Neural cell (in vitro differentiated cells): Measurements from ENCODE around the gene EXOC2. TPM values are rescaled to one million over a fixed set of nuclear protein-coding genes. Genes with fewer than 3 reads are reported as not detected.

ENCODE experiments used
- H2AFZ ChIP-seq: fragments of 200-600, 300-800 bp; sonication (generic), shearing (Covaris generic); 2 replicates; pipeline ENCODE4 v1.6.0; 2014; ENCODE audit warnings: low read depth, mild to moderate bottlenecking, antibody characterized with exemption, low read length, moderate library complexity
- H3F3A ChIP-seq: fragments of 200-600 bp; shearing (Covaris generic); 2 replicates; pipeline ENCODE4 v1.6.1; 2016; ENCODE audit warnings: mild to moderate bottlenecking, moderate library complexity, mixed read lengths, antibody characterized with exemption, low read length; ENCODE audit not compliant: insufficient read depth, poor library complexity, severe bottlenecking
- H3K27ac ChIP-seq: fragments of 200-600, 300-800 bp; sonication (generic), shearing (Covaris generic); 2 replicates; pipeline ENCODE4 v1.5.1; 2014; ENCODE audit warnings: mild to moderate bottlenecking, low read length, moderate library complexity
- H3K27me3 ChIP-seq: fragments of 300-800, 200-600 bp; sonication (generic), shearing (Covaris generic); 2 replicates; pipeline ENCODE4 v1.6.0; 2014; ENCODE audit warnings: mild to moderate bottlenecking, low read depth, low read length, moderate library complexity; ENCODE audit not compliant: insufficient read depth
- H3K36me3 ChIP-seq: fragments of 300-800, 200-600 bp; sonication (generic), shearing (Covaris generic); 2 replicates; pipeline ENCODE4 v1.5.1; 2014; ENCODE audit warnings: mild to moderate bottlenecking, antibody characterized with exemption, low read length, moderate library complexity; ENCODE audit not compliant: insufficient read depth
- H3K4me2 ChIP-seq: fragments of 300-800, 200-600 bp; sonication (generic), shearing (Covaris generic); 2 replicates; pipeline ENCODE4 v1.6.0; 2014; ENCODE audit warnings: mild to moderate bottlenecking, low read length
- H3K4me3 ChIP-seq: fragments of 300-800, 200-600 bp; sonication (generic), shearing (Covaris generic); 2 replicates; pipeline ENCODE4 v1.5.1; 2014; ENCODE audit warnings: mild to moderate bottlenecking, low read length, moderate library complexity
- H3K79me2 ChIP-seq: fragments of 200-600 bp; shearing (Covaris generic); replicated peaks from 2 replicates; pipeline ENCODE4 v1.6.0; 2014; ENCODE audit warnings: mild to moderate bottlenecking, low read length, moderate library complexity; ENCODE audit not compliant: insufficient read depth
- H3K9ac ChIP-seq: fragments of 300-800, 200-600 bp; sonication (generic), shearing (Covaris generic); 2 replicates; pipeline ENCODE4 v1.6.1; 2016; ENCODE audit warnings: mild to moderate bottlenecking, low read length, mixed read lengths
- H3K9me2 ChIP-seq: fragments of 200-600 bp; shearing (Covaris generic); 2 replicates; pipeline ENCODE4 v1.6.1; 2016; ENCODE audit warnings: mild to moderate bottlenecking, low read length, mixed read lengths; ENCODE audit not compliant: insufficient read depth
- H3K9me3 ChIP-seq: fragments of 200-600, 300-800 bp; sonication (generic), shearing (Covaris generic); 2 replicates; pipeline ENCODE4 v1.6.1; 2016; ENCODE audit warnings: mild to moderate bottlenecking, mixed run types, low read length, moderate library complexity, mixed read lengths
- H4K20me1 ChIP-seq: fragments of 200-600 bp; shearing (Covaris generic); 2 replicates; pipeline ENCODE4 v1.6.1; 2016; ENCODE audit warnings: mild to moderate bottlenecking, mixed run types; ENCODE audit not compliant: insufficient read depth
- EP300 ChIP-seq: fragments of 450-650 bp; conservative IDR thresholded peaks from 2 replicates; pipeline ENCODE4 v1.6.1; 2014; ENCODE audit warnings: antibody characterized with exemption, mild to moderate bottlenecking, moderate library complexity; ENCODE audit not compliant: poor library complexity, severe bottlenecking
- EZH2 ChIP-seq: fragments of 200-600, 300-800 bp; shearing (Covaris generic), sonication (generic); IDR thresholded peaks from 2 replicates; pipeline ENCODE4 v1.6.1; 2014; ENCODE audit warnings: antibody characterized with exemption, low read length, borderline replicate concordance, mild to moderate bottlenecking; ENCODE audit not compliant: insufficient read depth, poor library complexity, severe bottlenecking
- MXI1 ChIP-seq: fragments of 450-650 bp; conservative IDR thresholded peaks from 2 replicates; pipeline ENCODE4 v1.6.1; 2014; ENCODE audit warnings: antibody characterized with exemption, mild to moderate bottlenecking; ENCODE audit not compliant: poor library complexity, severe bottlenecking
- POLR2AphosphoS5 ChIP-seq: IDR thresholded peaks from 2 replicates; pipeline ENCODE4 v1.6.1; 2012
- RAD21 ChIP-seq: fragments of 450-650 bp; conservative IDR thresholded peaks from 2 replicates; pipeline ENCODE4 v1.6.1; 2014; ENCODE audit warnings: antibody characterized with exemption, mild to moderate bottlenecking, moderate library complexity
- SMC3 ChIP-seq: fragments of 450-650 bp; conservative IDR thresholded peaks from 2 replicates; pipeline ENCODE4 v1.6.1; 2014; ENCODE audit warnings: antibody characterized with exemption, mild to moderate bottlenecking, moderate library complexity; ENCODE audit not compliant: poor library complexity
- TAF1 ChIP-seq: IDR thresholded peaks from 2 replicates; pipeline ENCODE4 v1.6.1; 2012; ENCODE audit warnings: low read depth
- polyA plus RNA-seq: library from polyadenylated mRNA; depleted of rRNA; stranded (reverse); fragments of >200 nt; gene quantifications from 2 replicates; pipeline ENCODE4 v1.2.3, GENCODE V29; 2014
- TF ChIP-seq, protein P1 (sequence below): fragments of 450-650 bp; IDR thresholded peaks from 2 replicates; pipeline ENCODE4 v1.5.1; 2014; ENCODE audit warnings: antibody characterized with exemption, mild to moderate bottlenecking, moderate library complexity; ENCODE audit not compliant: poor library complexity, severe bottlenecking
- TF ChIP-seq, protein P2 (sequence below): IDR thresholded peaks from 2 replicates; pipeline ENCODE4 v1.6.1; 2012; ENCODE audit warnings: borderline replicate concordance

The EXOC2 gene
- polyA plus RNA-seq, 1 donor from 2014 or later: 38.6 TPM

DNA sequence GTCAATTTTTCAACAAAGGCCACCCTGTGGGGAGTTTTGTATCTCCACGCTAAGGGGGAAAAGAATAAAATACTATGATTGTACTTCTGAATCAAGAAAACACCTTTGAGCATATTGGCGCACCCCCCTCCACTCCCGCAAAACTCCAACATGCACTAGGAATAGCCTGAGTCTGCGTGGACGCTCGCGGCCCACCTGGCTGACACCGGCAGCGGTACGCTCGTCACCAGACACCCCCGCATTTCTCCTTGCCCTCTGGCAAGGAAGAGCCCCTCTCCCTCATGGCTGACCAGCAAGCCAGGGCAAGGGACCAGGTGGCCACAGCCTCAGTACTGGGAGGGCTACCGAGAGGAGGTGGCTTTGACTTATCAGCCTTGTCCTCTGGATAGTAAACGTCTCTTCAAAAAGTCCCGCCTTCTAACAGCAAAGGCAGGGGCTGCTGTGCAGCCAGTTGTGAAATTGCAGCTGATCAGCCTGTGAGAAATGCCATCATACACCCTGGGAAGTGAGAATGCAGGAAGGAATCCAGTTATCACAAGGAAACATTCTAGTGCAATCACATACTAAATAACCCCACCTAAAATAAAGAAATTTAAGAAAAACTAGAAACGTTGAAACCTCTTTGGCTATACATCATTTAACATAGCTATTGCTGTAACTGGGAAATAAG is 120.2 kb downstream of the EXOC2 start:
- Histone ChIP-seq H3F3A (no peaks in the 10 kb centered on the region), H2AFZ (no peak overlapping the region), H3K9me2 (no peaks in the 10 kb centered on the region), H3K79me2 (no peaks in the 10 kb centered on the region), H3K4me2 (no peak overlapping the region), H3K9me3 (peaks cover 5% of the 10 kb centered on the region), H3K9ac (no peak overlapping the region), H3K36me3 (peaks cover 14% of the 10 kb centered on the region), H4K20me1 (no peaks in the 10 kb centered on the region), H3K27me3 (no peaks in the 10 kb centered on the region), H3K27ac (no peak overlapping the region), H3K4me3 (no peak overlapping the region)
- TF ChIP-seq MXI1 (no peak), POLR2AphosphoS5 (no peak), TAF1 (no peak), RAD21 (no peak), SMC3 (no peak), EP300 (no peak), EZH2 (no peak)
- TF ChIP-seq, protein P1, sequence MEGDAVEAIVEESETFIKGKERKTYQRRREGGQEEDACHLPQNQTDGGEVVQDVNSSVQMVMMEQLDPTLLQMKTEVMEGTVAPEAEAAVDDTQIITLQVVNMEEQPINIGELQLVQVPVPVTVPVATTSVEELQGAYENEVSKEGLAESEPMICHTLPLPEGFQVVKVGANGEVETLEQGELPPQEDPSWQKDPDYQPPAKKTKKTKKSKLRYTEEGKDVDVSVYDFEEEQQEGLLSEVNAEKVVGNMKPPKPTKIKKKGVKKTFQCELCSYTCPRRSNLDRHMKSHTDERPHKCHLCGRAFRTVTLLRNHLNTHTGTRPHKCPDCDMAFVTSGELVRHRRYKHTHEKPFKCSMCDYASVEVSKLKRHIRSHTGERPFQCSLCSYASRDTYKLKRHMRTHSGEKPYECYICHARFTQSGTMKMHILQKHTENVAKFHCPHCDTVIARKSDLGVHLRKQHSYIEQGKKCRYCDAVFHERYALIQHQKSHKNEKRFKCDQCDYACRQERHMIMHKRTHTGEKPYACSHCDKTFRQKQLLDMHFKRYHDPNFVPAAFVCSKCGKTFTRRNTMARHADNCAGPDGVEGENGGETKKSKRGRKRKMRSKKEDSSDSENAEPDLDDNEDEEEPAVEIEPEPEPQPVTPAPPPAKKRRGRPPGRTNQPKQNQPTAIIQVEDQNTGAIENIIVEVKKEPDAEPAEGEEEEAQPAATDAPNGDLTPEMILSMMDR: no peak
- TF ChIP-seq, protein P2, sequence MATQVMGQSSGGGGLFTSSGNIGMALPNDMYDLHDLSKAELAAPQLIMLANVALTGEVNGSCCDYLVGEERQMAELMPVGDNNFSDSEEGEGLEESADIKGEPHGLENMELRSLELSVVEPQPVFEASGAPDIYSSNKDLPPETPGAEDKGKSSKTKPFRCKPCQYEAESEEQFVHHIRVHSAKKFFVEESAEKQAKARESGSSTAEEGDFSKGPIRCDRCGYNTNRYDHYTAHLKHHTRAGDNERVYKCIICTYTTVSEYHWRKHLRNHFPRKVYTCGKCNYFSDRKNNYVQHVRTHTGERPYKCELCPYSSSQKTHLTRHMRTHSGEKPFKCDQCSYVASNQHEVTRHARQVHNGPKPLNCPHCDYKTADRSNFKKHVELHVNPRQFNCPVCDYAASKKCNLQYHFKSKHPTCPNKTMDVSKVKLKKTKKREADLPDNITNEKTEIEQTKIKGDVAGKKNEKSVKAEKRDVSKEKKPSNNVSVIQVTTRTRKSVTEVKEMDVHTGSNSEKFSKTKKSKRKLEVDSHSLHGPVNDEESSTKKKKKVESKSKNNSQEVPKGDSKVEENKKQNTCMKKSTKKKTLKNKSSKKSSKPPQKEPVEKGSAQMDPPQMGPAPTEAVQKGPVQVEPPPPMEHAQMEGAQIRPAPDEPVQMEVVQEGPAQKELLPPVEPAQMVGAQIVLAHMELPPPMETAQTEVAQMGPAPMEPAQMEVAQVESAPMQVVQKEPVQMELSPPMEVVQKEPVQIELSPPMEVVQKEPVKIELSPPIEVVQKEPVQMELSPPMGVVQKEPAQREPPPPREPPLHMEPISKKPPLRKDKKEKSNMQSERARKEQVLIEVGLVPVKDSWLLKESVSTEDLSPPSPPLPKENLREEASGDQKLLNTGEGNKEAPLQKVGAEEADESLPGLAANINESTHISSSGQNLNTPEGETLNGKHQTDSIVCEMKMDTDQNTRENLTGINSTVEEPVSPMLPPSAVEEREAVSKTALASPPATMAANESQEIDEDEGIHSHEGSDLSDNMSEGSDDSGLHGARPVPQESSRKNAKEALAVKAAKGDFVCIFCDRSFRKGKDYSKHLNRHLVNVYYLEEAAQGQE: no peak

DNA sequence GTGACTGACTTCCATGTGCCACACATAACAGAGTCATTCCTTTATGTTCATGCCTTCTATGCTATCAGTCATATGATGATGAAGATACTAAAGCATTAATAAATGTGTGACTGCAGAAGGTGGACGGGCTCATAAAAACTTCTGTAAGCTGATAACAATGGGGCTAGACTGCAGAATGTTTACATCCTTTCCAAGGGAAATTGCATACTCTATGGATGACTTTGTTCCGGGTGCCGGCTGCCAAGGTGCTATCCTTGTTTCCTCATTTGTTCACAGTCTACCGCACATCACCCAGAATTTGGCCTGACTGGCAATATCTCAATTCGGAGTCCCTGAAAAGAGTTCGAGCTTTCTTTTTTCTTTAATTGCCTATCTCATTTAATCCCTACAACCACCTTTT is 121.0 kb downstream of the EXOC2 start:
- H3K27me3 ChIP-seq: no peaks in the 10 kb centered on the region
- no peaks in the 10 kb centered on the region for H3K79me2 ChIP-seq
- H2AFZ ChIP-seq: no peak overlapping the region
- H3K36me3 ChIP-seq: peaks cover 14% of the 10 kb centered on the region
- peaks cover 5% of the 10 kb centered on the region for H3K9me3 ChIP-seq
- no peak for TF ChIP-seq EZH2
- no peak for TF ChIP-seq SMC3
- TF ChIP-seq, protein P2: no peak
- no peak overlapping the region for H3K27ac ChIP-seq
- no peaks in the 10 kb centered on the region for H4K20me1 ChIP-seq
- H3K4me2 ChIP-seq: no peak overlapping the region
- no peak overlapping the region for H3K9ac ChIP-seq
- no peak overlapping the region for H3K4me3 ChIP-seq
- no peaks in the 10 kb centered on the region for H3F3A ChIP-seq
- H3K9me2 ChIP-seq: no peaks in the 10 kb centered on the region
